ENCODE results near the gene MGLL. TPM values are rescaled to one million over a fixed set of nuclear protein-coding genes. Genes with fewer than 3 reads are reported as not detected.
A peak's percentile ranks its signal among the peaks of the same experiment; 100 is the strongest.

The MGLL gene
- total RNA-seq, 4 donors from 2014 or later, result 12.6 to 44.8 (median 32.3) TPM

DNA sequence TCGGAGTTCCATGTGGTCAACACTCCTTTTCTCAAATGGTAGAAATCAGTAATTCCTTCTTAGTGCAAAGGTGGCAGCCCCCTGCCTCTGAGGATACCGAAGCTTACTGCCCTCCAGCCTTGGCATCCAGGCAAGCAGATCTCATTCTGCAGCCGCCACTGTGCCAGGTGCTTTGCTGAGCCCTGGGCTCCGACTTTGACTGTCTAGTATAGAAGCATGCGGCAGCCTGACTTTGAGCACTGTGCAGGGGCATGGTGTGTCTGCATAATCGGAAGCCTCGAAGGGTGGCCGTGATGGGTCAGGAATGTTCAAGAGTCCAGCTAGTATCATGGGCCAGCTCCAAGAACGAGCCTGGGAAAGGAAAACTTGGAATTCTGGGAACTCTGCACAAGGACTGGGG is 109.9 kb downstream of the MGLL start:
- no peaks in the 10 kb centered on the region for H3K9me3 ChIP-seq
- H3K4me1 ChIP-seq, result no peaks in the 10 kb centered on the region
- no peak overlapping the region for H3K4me3 ChIP-seq
- H3K27me3 ChIP-seq, result no peaks in the 10 kb centered on the region
- H3K36me3 ChIP-seq, result no peaks in the 10 kb centered on the region
- H3K27ac ChIP-seq, result peak overlapping the region; percentile 15 to 35
- TF ChIP-seq POLR2A (IDR thresholded peaks at IDR 0.05) (no peak), CTCF (IDR thresholded peaks at IDR 0.05) (no peak)
- intact Hi-C loops (cut with DNase I; ENCODE audit: low total_unique reads), result no loop called here
- DNase-seq, result no peak

GRCh38 chr3:127711896-127712295 is 110.4 kb downstream of the MGLL start:
- intact Hi-C loops (cut with DNase I; ENCODE audit: low total_unique reads), result no loop called here
- H3K27me3 ChIP-seq, result no peaks in the 10 kb centered on the region
- no peak for TF ChIP-seq POLR2A (IDR thresholded peaks at IDR 0.05)
- no peak for TF ChIP-seq CTCF (IDR thresholded peaks at IDR 0.05)
- DNase-seq, result no peak
- no peak overlapping the region for H3K27ac ChIP-seq
- no peaks in the 10 kb centered on the region for H3K9me3 ChIP-seq
- no peaks in the 10 kb centered on the region for H3K4me1 ChIP-seq
- H3K4me3 ChIP-seq, result no peak overlapping the region
- no peaks in the 10 kb centered on the region for H3K36me3 ChIP-seq

- H3K27me3 ChIP-seq, result no peaks in the 10 kb centered on the region
- no peak for TF ChIP-seq POLR2A (IDR thresholded peaks at IDR 0.05)
- TF ChIP-seq CTCF (IDR thresholded peaks at IDR 0.05), result no peak
- no peak overlapping the region for H3K27ac ChIP-seq
- intact Hi-C loops (cut with DNase I; ENCODE audit: low total_unique reads), result no loop called here
- no peak overlapping the region for H3K4me3 ChIP-seq
- no peaks in the 10 kb centered on the region for H3K36me3 ChIP-seq
- no peak for DNase-seq
- no peaks in the 10 kb centered on the region for H3K4me1 ChIP-seq
- H3K9me3 ChIP-seq, result no peaks in the 10 kb centered on the region
These were observed 111.2 kb downstream of the MGLL start for GRCh38 chr3:127711021-127711695.

DNA sequence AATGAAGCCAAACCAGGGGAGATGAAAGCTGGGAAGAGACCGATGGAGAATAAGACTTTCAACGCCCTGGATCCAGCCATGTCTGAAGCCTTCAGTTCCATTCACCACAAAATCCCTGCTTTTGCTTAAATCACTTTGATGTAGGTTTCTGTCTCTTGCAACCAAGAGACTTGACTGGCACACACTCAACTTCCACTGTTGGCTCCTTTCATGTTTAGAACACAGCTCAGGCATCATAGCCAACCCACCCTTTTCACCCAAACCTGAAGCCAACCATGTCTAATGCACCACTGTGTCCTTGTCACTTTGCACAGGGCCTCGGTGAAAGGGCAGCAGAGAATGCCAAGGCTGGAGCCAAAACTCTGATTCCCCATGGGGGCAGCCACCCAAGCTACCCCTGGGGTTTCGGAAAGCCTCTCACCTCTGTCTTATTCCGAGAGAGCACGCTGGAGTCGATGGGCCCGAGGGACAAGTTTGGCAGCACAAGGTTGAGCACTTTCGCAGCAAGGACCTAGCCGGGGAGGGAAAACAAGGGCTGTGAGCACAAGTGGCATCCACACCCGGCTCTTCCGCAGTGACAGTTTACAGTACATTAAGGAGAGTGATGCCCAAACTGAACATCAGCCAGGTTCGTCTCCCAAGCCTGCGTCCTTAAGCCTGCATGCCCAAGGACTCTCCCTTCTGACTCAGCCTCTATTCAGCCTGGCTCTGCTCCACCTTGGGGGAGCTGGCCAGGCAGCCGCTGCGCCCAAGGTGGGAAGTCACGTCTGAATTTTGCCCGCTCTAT is 112.0 kb downstream of the MGLL start:
- peak in 1 of 2 donors; percentile 6 for DNase-seq
- TF ChIP-seq CTCF (IDR thresholded peaks at IDR 0.05), result no peak
- TF ChIP-seq POLR2A (IDR thresholded peaks at IDR 0.05), result no peak
- Histone ChIP-seq H3K27ac (peak overlapping the region in 1 of 2 donors; percentile 44), H3K4me1 (no peaks in the 10 kb centered on the region), H3K4me3 (no peak overlapping the region), H3K36me3 (no peaks in the 10 kb centered on the region), H3K27me3 (no peaks in the 10 kb centered on the region), H3K9me3 (no peaks in the 10 kb centered on the region)
- intact Hi-C loops (cut with DNase I; ENCODE audit: low total_unique reads), result no loop called here
